ENCODE results near the gene TBX4. TPM values are rescaled to one million over a fixed set of nuclear protein-coding genes. Genes with fewer than 3 reads are reported as not detected.
A peak's percentile ranks its signal among the peaks of the same experiment; 100 is the strongest.

Gene TBX4
- total and polyA plus RNA-seq, 2 of the 13 experiments (the other 11 are each of a cell fraction or from before 2014, with no cell fraction given) = 0.11 to 1.1 TPM

DNA sequence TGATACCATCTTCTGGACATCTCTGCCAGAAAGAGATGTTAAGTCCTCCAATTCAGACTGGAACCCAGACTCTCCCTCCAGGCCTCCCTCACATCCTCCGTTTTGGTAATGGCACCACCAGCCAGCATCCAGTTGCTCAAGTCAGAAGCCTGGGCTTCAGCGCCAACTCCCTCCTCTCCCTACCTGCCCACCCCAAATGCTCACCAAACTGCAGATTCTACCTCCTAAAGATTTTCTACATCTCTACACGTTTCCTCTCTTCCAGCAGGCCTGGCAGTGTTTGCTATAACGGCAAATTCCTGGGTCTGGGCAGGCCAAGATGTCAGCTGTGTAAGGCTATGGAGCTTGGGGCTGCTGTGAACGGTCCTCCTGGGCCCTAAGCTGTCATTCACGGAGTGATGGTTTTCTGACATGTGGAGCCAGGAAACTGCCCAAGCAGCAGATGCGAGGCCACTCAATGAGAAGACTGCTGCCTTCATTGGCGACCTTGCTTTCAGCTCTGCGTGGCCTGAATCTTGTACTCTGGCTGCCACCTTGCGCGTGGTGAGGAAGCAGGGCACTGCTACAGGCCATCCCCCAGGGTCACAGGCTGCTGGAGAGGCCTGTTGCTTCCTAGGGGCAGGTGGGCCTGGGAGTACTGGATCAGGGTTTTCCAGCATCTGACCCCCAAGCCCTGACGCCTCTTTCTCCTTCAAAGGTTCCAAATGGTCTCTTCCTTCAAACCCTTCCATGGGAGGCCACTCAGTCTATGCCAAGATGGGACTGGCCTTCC is 37.7 kb downstream of the TBX4 start (continued):
- TF ChIP-seq HMGXB4 (CRISPR knock-in tag; IDR thresholded peaks at IDR 0.05; ENCODE audit: borderline replicate concordance in 1 of 2, low read depth in 1 of 2) = peak in 1 of 2 experiments; percentile 8; a peak in 1 of 4 replicates
- peak; percentile 76; the same call in 1 of the 2 replicates for TF ChIP-seq ZBTB38 (CRISPR knock-in tag; IDR thresholded peaks at IDR 0.05)
- peak; percentile 41; the same call in 1 of the 2 replicates for TF ChIP-seq ZNF776 (CRISPR knock-in tag; IDR thresholded peaks at IDR 0.05)
- TF ChIP-seq DNMT1 (CRISPR knock-in tag; IDR thresholded peaks at IDR 0.05) = 0 out of 2 replicates have a peak, but pooled peaks have one; percentile 50
- TF ChIP-seq KDM5B (CRISPR knock-in tag; IDR thresholded peaks at IDR 0.05; ENCODE audit: borderline replicate concordance) = peak; percentile 76; the same call in 1 of the 2 replicates
- peak; percentile 80; the same call in 1 of the 2 replicates for TF ChIP-seq KLF13 (CRISPR knock-in tag; IDR thresholded peaks at IDR 0.05)
- TF ChIP-seq KLF16 (CRISPR knock-in tag; IDR thresholded peaks at IDR 0.05) = no peak
- no peak for TF ChIP-seq AHR (CRISPR knock-in tag; IDR thresholded peaks at IDR 0.05)
- TF ChIP-seq DR1 (CRISPR knock-in tag; IDR thresholded peaks at IDR 0.05) = peak; percentile 4; the same call in 1 of the 2 replicates
- TF ChIP-seq, protein P1, sequence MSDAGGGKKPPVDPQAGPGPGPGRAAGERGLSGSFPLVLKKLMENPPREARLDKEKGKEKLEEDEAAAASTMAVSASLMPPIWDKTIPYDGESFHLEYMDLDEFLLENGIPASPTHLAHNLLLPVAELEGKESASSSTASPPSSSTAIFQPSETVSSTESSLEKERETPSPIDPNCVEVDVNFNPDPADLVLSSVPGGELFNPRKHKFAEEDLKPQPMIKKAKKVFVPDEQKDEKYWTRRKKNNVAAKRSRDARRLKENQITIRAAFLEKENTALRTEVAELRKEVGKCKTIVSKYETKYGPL (CRISPR knock-in tag; IDR thresholded peaks at IDR 0.05) = no peak
- no peak for TF ChIP-seq ZNF720 (CRISPR knock-in tag; IDR thresholded peaks at IDR 0.05)
- TF ChIP-seq ZNF556 (CRISPR knock-in tag; IDR thresholded peaks at IDR 0.05; ENCODE audit: borderline replicate concordance) = no peak
- 0 out of 2 replicates have a peak, but pooled peaks have one; percentile 15 for TF ChIP-seq ARHGAP35 (CRISPR knock-in tag; IDR thresholded peaks at IDR 0.05; ENCODE audit: borderline replicate concordance)
- TF ChIP-seq, protein P2, sequence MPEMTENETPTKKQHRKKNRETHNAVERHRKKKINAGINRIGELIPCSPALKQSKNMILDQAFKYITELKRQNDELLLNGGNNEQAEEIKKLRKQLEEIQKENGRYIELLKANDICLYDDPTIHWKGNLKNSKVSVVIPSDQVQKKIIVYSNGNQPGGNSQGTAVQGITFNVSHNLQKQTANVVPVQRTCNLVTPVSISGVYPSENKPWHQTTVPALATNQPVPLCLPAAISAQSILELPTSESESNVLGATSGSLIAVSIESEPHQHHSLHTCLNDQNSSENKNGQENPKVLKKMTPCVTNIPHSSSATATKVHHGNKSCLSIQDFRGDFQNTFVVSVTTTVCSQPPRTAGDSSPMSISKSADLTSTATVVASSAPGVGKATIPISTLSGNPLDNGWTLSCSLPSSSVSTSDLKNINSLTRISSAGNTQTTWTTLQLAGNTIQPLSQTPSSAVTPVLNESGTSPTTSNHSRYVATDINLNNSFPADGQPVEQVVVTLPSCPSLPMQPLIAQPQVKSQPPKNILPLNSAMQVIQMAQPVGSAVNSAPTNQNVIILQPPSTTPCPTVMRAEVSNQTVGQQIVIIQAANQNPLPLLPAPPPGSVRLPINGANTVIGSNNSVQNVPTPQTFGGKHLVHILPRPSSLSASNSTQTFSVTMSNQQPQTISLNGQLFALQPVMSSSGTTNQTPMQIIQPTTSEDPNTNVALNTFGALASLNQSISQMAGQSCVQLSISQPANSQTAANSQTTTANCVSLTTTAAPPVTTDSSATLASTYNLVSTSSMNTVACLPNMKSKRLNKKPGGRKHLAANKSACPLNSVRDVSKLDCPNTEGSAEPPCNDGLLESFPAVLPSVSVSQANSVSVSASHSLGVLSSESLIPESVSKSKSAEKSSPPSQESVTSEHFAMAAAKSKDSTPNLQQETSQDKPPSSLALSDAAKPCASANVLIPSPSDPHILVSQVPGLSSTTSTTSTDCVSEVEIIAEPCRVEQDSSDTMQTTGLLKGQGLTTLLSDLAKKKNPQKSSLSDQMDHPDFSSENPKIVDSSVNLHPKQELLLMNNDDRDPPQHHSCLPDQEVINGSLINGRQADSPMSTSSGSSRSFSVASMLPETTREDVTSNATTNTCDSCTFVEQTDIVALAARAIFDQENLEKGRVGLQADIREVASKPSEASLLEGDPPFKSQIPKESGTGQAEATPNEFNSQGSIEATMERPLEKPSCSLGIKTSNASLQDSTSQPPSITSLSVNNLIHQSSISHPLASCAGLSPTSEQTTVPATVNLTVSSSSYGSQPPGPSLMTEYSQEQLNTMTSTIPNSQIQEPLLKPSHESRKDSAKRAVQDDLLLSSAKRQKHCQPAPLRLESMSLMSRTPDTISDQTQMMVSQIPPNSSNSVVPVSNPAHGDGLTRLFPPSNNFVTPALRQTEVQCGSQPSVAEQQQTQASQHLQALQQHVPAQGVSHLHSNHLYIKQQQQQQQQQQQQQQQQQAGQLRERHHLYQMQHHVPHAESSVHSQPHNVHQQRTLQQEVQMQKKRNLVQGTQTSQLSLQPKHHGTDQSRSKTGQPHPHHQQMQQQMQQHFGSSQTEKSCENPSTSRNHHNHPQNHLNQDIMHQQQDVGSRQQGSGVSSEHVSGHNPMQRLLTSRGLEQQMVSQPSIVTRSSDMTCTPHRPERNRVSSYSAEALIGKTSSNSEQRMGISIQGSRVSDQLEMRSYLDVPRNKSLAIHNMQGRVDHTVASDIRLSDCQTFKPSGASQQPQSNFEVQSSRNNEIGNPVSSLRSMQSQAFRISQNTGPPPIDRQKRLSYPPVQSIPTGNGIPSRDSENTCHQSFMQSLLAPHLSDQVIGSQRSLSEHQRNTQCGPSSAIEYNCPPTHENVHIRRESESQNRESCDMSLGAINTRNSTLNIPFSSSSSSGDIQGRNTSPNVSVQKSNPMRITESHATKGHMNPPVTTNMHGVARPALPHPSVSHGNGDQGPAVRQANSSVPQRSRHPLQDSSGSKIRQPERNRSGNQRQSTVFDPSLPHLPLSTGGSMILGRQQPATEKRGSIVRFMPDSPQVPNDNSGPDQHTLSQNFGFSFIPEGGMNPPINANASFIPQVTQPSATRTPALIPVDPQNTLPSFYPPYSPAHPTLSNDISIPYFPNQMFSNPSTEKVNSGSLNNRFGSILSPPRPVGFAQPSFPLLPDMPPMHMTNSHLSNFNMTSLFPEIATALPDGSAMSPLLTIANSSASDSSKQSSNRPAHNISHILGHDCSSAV (CRISPR knock-in tag; IDR thresholded peaks at IDR 0.05; ENCODE audit: borderline replicate concordance) = no peak
- TF ChIP-seq ZNF850 (CRISPR knock-in tag; conservative IDR thresholded peaks at IDR 0.05) = no peak
- TF ChIP-seq ZC3H4 (CRISPR knock-in tag; IDR thresholded peaks at IDR 0.05; ENCODE audit: borderline replicate concordance) = peak; percentile 66; the same call in 1 of the 2 replicates
- 0 out of 2 replicates have a peak, but pooled peaks have one; percentile 37 for TF ChIP-seq HMGA1 (CRISPR knock-in tag; conservative IDR thresholded peaks at IDR 0.05)
- peak; percentile 4; the same call in 1 of the 2 replicates for TF ChIP-seq ZNF788 (CRISPR knock-in tag; IDR thresholded peaks at IDR 0.05; ENCODE audit: borderline replicate concordance)

Measured in HepG2 (cell line).